ENCODE measurements around the gene PTGES.

The PTGES gene

DNA sequence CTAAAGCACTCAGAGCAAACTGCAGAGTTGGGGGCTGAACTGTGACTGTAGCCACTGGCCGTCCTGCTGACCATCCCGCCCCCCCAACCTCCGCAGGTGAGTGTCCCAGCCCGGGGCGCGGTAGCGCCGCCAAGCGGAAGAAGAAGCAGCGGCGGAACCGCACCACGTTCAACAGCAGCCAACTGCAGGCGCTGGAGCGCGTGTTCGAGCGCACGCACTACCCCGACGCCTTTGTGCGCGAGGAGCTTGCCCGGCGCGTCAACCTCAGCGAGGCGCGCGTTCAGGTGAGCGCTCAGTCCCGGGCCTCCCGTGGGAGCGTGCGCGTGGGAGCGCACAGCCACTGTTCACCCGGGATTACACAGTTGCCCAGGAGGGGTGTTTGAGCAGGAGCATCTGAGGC lies 33.7 kb downstream of the PTGES start:
- no peak for DNase-seq (ENCODE audit: low read depth in 2 of 2)

DNA sequence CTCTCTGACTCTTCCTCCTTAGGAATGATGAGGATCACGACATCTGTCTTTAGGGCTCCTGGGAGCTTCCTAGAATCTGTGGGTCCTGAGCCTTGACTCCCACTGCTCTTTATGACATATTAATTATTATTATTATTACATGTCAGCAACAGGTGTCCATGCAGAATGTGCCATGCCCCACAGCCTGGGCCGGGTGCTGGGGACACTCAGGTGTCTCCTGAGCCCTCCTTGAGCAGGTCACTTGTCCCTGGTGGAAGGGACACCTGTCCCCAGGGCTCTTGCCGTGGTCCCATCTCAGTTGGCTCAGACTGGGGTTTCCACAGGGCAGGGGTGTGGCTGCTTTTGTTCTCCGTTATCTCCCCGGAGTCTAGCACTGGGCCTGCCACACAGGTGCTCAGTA lies 34.2 kb downstream of the PTGES start:
- no peak for DNase-seq (ENCODE audit: low read depth in 2 of 2)

DNA sequence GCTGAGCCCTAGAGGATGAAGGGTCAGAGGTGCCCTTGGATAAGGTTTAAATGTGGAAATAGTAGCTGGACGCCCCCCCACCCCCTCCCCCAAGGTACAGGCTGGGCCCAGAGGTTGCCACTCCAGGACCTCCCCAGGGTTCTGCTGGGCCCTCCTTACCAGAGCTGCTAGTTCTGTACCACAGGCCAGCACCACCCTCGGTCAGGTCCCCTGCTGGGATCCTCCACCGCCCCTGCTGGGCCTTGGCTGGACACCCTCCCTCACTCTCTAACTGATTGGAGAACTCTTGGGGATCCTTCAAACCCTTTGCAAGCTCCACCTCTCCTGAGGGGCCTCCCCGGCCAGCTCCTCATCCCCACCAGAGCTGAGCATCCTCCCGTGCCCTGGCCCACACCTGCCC lies 34.9 kb downstream of the PTGES start:
- no peak for DNase-seq (ENCODE audit: low read depth in 2 of 2)

DNA sequence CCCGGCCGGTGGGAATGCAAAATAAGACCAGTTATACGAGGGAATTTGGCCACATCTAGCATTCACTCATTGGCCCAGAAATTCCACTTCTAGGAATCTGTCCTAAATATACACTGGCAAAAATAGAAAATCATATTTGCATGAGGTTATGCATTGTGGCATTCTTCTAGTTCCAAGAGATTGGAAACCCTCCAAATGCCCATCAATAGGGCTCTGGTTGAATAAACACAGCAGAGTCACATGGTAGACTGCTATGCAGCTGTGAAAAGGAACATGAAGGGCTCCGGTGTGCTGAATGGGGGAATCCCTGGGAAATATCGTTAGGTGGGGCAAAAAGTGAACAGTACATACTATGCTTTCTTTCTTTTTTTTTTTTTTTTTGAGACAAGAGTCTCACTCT lies 36.8 kb downstream of the PTGES start:
- no peak for DNase-seq (ENCODE audit: low read depth in 2 of 2)

DNA sequence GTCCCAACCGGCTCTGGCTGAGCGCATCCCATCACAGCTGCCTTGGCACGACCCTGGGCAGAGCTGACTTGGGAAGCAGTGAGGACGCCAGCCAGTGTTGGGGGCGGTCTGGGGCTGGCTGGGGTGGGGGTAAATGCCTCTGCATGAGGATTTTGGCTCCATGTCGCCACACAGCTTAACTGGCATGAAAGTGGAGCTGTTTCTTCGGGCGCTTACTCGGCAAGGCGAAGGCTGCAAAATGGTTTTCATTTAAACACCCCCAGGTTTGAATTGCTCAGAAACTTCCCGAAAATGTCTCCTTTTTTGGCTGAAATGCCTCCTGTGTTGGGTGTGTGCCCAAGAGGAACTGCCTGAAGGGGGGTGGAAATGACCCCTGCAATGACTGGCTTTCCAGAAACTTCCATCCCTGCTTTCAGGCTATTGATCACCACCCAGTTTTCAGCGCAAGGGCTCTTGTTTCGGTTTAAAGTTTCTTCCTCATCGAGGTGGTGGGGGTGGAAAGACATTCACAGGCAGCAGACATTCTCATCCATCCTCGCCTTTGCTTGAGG lies 38.3 kb downstream of the PTGES start:
- DNase-seq (ENCODE audit: low read depth in 2 of 2) = no peak

DNA sequence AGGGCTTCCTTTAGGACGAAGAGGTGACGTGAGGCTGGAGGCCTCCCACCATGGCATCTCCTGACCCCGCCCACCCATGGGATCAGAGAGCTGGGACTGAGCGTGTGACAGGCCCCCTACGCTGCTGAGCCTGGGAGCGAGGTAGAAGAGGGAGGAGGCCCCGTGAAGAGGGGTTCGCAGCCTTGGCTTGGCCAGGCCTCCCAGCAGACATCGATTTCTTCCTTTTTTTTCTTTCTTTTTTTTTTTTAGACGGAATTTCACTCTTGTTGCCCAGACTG lies 39.5 kb downstream of the PTGES start:
- DNase-seq (ENCODE audit: low read depth in 2 of 2) = no peak

DNA sequence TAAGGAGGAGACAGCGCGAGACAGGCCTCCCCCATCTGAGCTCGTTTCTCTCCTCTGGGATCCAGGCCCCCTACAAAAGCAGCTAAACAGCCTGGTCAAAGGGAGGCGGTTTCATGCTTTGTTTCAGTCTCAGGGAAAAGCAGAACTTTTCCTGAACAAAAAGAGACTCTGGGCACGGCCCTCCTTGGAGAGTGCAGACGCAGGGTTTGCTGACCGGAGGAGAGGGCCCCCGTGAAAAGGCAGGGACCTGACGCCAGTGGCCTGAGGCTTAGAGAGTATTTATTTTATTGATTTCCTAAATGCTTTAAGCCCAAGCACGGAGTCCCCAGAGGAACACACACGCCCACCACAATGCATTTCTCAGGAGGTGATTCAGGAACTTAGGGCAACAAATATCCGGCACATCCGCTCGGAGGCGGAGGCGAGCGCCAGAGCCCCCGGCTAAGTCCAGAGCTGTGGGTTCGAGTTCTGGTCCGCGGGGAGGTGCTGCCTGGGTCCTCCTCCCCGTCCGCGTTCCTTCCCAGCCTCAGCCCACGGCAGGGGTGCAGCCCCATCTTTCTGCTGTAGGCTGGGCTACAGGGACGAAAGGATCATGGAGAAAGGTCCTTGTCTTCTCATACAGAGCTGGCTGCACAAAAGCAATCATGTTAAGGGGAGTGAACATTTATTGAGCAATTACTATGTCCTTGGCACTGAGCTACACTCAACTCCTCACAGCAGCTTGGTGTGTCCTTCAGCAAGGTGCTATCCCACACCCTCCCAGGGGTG lies 40.0 kb downstream of the PTGES start:
- DNase-seq (ENCODE audit: low read depth in 2 of 2) = no peak

DNA sequence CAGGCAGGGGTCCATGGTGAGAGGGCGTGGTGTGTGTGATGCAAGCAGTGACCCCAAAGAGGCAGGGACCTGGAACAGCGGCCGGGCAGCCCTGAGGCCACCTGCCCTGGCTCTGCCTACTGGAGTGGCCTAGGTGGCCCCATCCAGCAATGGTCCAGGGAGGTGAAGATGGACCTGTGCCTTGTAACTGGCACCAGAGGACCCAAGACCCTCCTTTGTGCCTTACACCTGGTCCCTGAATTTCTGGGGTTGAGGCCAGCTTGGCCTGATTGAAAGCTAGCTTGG lies 42.7 kb downstream of the PTGES start:
- DNase-seq (ENCODE audit: low read depth in 2 of 2) = no peak

DNA sequence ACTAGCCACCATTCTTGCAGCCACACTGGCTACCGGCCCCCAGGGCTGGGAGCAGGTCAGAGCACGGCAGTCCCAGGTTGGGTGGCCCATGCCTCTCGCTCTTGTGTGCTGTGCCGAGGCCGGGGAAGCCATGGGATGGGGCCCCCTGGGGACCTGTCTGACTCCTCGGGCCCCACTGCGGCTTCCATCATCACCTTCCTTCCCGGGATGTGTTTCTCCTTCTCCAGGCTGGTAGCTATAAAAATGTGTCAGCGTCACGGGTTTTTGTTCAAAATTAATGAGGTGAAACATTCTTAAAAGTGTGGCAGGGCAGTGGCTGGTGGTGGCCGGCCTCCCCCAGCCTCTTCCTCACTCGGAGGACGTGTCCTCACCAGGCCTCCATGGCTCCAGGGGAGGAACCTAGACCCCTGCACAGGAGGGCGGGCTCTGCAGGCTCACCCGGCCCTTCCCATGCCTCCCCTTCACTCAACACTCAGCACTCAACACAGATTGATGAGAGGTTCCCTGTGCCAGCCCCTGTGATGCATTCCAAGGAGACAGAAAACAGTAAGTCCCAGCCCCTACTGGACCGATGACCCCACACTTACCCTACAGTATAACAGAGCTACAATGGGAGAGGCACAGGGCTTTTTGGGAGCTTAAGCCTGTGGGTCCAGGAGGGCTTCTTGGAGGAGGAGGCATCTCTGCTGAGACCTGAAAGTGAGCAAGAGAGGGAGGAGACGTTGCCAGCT lies 43.2 kb downstream of the PTGES start:
- no peak for DNase-seq (ENCODE audit: low read depth in 2 of 2)

DNA sequence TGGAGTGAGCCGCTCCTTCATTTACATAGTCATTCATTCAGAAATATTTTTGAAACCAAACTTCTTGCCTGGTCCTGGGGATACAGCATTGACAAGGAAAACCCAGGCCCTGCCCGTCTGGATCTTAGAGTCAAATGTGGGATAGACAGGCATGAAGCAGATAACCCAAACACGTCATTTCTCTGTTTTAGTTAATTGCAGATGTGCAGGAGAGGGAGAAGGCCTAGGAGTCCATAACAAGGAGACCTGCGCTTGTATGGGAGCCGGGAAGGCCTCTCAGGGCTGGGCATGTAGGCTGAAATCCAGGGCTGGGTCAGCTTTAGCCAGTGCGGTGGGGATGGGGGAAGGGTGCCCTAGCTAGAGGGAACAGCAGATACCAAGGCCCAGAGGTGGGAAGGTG lies 44.0 kb downstream of the PTGES start:
- no peak for DNase-seq (ENCODE audit: low read depth in 2 of 2)

DNA sequence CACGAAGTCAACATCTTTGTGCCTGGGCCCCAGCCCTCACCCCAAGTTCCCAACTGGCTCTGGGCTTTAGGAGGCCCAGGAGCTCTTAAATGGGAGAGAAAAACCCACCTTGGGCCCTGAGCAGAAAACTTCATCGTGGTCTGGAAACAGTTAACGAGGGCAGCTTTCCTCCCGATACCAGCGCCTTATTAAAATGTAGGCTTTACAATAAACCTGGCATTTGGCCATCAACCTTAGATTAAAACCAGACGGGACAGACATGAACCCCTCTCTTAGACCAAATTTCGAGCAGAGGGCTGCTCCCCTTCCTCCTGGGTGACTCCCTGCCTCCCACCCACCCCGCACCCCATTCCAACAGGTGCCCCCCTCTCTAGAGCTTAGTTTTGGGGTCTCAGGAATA lies 48.0 kb downstream of the PTGES start:
- DNase-seq (ENCODE audit: low read depth in 2 of 2) = no peak

DNA sequence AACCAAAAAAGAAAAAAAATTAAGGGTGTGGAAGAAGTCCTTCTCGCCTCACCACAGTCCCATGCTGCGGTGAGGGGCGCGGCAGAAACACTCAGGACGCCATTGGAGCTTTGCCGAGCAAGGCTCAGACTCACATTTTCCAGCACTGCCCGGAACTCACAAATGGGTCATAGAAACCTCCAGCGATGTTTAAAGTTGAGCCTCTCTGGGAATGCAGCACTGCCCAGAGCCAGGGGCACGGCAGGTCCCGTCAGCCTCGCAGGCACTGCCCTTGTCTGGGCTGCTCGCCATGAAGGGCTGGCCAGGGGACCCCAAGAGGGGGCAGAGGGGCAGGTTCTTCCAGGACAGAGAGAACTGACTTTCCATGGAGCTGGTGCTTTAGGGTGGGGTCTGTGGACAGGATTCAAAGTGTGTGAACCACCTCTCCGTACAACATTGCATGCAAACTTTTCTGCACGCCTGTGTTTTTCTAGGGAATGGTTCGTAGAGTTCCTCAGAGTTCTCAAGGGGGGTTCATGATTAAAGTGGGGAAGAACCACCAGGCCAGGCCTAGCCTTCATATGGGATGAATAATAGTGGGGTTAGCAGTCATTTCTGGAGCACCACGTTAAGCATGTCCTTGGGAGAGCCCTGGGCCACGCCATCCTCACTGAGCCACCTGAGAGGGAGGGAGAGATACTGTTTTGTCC lies 49.0 kb downstream of the PTGES start:
- no peak for DNase-seq (ENCODE audit: low read depth in 2 of 2)

DNA sequence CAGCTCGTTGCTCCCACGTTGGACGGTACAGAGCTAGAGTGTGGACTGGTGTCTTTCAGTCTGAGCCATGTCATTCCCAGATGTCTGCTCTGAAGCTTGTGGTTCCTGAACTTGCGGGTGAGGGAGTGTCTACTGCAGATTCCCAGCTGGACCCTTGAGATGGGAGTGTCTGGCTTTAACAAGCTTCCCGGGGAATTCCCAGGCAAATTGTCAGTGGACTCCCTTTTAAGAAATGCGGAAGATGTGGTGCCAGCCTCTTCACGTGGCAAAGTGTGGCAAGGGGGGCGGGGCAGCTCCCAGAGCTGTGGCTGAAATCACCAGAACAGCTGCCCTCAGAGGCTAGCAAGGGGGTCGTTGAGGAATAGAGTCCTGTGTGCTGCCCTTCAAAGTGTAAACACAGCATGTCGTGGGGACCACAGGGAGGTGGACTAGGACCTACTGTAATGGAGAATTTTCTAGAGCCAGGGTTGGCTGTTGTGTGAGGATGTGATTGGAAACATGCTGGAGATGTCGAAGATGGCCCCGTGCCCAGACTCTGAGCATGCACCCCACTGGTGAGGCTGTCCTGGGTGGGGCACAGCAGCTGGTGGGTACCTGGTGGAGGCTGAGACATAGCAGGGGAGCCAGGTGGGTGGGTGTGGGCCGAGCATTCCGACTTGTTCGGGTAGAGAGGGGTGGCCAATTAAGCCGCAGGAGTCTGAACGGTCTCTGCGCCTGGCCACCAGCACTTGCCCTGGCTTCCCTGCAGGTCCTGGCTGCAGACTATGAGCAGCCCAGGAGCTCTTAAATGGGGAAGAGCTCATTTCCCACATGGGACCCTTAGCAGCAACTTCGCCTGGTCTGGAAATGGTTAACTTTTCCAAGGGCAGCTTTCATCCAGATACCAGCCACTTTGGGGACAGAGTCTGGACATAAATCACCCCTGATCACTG lies 50.0 kb downstream of the PTGES start:
- DNase-seq (ENCODE audit: low read depth in 2 of 2) = no peak

DNA sequence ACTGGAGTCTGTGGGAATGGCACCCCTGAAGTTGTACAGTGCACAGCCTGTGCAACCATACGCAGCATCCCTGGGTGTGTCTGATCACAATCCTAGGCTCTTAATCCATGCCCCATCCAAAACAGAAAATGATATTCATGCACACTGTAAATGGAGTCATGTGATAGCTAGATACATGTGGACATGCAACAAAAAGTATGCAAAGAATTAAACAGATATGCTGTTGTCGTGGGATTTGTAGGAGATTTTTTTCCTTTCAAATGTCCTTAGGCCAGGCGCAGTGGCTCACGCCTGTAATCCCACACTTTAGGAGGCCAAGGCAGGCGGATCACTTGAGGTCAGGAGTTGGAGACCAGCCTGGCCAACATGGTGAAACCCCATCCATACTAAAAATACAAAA lies 51.3 kb downstream of the PTGES start:
- DNase-seq (ENCODE audit: low read depth in 2 of 2) = no peak

DNA sequence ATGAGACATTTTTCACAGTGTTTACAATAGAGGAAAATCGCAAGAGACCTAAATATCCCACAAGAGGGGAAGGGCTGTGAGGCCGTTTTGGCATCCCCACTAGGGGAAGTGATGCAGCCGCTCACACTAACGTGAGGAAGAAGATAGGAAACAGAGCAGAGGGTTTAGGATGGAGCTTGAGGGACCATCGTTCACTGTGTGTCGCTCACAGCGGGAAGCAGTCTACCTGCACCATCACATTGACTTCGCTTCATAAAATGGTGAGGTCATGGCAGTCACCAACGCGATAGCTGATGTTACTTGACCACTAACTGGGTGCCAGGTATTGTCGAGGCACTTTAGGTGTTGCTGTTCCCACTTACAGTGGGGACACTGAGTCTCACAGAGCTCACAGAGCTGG lies 51.8 kb downstream of the PTGES start:
- DNase-seq (ENCODE audit: low read depth in 2 of 2) = no peak

DNA sequence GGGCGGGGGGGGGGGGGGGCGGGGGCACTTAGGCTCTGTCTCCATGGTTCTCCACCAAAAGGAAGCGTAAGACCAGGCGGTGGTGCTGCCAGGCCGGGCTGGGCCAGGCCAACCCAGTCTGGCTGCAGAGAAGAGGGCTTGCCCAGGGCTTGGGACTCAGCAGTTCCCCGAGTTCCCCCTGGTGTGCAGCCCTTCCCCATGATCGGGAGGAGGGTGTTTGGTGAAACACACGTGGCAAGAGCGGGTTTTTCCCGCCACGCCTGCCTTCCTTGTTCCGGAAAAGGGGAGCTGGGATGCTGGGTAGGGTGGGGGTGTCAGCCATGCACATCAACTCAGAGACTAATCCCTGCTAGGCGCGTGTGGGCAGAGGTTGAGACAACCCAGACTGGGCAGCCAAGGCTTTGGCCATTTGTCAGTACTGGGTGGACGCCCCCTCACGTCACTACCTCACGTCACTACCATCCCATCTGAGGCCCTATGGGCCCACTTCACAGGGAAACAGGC lies 54.5 kb downstream of the PTGES start:
- no peak for DNase-seq (ENCODE audit: low read depth in 2 of 2)

DNA sequence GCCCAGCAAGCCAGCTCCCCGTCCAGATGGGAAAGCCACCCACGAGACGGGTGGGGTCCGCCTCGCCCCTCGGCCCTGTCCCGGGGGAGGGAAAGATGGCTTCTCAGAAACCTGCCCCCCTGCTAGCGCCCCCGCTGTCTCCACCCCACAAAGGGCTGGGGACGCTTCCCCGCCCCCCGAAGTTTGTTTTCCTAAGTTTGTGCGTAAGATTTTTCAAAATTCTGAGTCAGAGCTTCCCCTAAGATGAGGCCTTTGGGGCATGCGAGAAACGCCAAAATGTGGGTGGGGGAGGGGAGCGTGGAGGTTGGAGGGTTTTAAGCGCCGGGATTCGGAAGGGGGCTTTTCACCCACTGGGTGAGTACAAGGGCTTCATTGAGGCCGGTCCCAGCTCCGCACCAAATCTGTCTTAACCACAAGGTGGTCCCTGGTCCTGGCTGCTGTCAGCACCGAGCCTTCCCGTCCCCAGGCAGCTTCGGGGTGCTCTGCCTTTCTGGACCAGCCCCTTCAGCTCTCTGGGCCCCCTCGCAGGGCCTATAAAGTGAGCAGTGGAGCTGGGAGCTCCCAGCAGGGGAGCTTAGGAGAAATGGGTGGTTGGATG lies 55.1 kb downstream of the PTGES start:
- DNase-seq (ENCODE audit: low read depth in 2 of 2) = peak in 1 of 2 donors; percentile 24

DNA sequence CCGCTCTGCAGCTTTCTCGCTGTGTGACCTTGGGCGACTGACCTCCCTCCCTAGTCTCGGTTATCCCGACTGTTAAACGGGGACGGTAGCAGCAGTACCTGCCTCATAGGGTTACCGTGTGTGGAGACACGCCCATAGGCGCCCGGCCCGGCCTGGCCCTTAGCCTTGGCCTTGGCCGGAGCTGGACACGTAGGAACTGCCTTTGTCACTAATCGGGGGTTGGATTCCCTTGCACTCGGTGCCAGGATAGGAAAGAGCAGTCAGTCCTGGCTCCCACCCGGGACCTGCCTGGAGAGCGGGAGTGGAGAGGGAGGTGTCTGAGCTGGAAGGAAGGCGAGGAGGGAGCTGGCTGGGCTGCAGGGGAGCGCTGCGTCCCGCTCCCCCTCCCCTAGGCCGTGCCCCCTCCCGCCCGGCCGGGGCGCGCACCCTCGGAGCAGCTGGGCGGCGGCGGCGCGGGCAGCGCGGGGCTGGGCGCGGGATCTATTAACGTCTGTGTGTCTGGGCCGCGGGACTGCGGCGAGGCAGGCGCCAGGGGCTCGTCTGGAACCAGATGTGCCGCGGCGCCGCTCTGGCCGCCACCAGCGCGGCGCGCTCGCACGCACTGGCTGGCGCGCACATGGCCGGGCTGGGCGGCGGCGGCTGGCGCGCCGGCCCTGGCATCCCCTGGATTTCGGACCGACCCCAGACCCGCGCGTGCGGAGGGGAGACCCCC lies 55.7 kb downstream of the PTGES start:
- no peak for DNase-seq (ENCODE audit: low read depth in 2 of 2)

DNA sequence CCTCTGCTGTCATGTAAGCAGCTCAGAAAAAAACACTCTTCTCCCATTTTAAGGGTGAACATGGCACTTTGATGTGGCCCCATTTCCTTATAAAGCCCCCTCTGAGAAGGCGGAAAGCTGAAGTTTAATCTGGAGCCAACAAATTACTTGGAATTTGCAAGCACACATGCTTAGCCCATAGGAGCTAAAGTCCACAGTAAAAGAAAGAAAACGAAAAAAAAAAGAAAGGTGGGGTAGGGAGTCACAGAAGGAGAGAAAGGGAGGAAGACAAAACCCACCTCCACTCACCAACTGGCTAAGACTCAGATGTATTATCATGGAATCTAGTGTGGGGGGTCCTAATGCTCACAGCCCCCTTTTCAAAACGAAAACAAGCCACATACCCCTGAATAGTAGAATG lies 57.0 kb downstream of the PTGES start:
- no peak for DNase-seq (ENCODE audit: low read depth in 2 of 2)

DNA sequence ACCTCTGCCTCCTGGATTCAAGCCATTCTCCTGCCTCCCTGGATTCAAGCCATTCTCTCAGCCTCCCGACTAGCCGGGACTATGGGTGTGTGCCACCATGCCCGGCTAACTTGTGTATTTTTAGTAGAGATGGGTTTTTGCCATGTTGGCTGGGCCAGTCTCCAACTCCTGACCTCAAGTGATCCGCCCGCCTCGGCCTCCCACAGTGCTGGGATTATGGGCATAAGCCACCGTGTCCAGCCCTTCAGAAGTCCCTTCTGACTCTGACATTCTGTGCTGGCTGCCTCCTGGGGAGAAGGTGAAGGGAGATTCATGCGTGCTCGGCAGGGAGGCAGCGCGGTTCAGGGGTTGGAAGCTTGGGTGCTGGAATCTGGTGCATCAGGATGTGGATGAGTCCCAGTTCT lies 58.6 kb downstream of the PTGES start:
- no peak for DNase-seq (ENCODE audit: low read depth in 2 of 2)

DNA sequence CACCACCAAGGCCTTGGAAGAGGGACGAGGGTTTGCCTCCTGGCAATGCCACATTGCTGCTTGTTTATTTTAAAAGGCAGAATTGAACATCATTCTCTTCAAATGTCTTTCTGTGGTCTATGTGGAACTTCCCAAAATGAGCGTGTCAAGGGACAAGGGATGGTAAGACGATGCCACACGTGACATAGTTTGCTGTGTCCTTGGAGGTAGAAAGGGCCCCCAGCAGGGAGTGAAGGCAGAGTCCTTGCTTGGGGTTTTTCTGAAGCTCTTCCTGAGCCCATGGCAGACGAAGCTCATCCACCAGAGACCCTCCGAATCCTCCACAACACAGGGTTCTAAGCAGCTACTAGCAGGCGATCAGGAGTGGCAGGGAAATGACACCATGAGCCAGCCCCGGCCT lies 59.1 kb downstream of the PTGES start:
- DNase-seq (ENCODE audit: low read depth in 2 of 2) = no peak

All from stimulated activated CD8-positive, alpha-beta memory T cell treated with anti-CD3 and anti-CD28 coated beads, Interleukin-15, amount 100 ng/mL, for 4 hours (primary cell).